ENCODE results near the gene C12orf60.
"Not testable (repeated sequence)": the region's sequence is repeated elsewhere in the genome, so short reads cannot be mapped to it uniquely, and the experiment has no call there.

Gene C12orf60

GRCh38 chr12:14803011-14803829, at the start of gene C12orf60, which contains the start of gene WBP11:
C12orf60 (plus strand) TSS chr12:14803670; CDS start chr12:14822936, 19,266 bp downstream.
WBP11 (minus strand) TSS chr12:14803478; CDS start chr12:14801383, 2,095 bp downstream.
- no peak for TF ChIP-seq CTCF (IDR thresholded peaks at IDR 0.05; ENCODE audit: low read depth, low read length)
- peak; percentile 99 for DNase-seq (ENCODE audit: low read depth, low spot score)
- in situ Hi-C loops (cut with HindIII; ENCODE audit: low sequenced_read_pairs): no loop called here
- H3K4me3 ChIP-seq (ENCODE audit: low read depth, low read length): peak within 1 kb of the TSS; percentile 98

GRCh38 chr12:14756334-14757143, 46.9 kb upstream of the C12orf60 start:
- H3K4me3 ChIP-seq (ENCODE audit: low read depth, low read length): no peak overlapping the region
- DNase-seq (ENCODE audit: low read depth, low spot score): no peak
- in situ Hi-C loops (cut with HindIII; ENCODE audit: low sequenced_read_pairs): no loop called here
- peak; percentile 42 for TF ChIP-seq CTCF (IDR thresholded peaks at IDR 0.05; ENCODE audit: low read depth, low read length)

DNA sequence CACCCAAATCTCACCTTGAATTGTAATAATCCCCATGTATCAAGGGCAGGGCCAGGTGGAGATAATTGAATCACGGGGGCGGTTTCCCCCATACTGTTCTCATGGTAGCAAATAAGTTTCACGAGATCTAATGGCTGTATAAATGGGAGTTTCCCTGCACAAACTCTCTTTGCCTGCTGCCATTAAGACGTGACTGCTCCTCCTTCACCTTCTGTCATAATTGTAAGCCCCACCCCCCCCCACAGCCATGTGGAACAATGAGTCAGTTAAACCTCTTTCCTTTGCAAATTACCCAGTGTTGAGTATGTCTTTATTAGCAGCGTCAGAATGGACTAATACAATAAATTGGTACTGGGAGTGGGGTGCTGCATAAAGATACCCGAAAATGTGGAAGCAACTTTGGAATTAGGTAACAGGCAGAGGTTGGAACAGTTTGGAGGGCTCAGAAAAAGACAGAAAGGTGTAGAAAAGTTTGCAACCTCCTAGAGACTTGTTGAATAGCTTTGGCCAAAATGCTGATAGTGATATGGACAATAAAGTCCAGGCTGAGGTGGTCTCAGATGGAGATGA, 43.7 kb upstream of the C12orf60 start:
- in situ Hi-C loops (cut with HindIII; ENCODE audit: low sequenced_read_pairs); H3K4me3 ChIP-seq (ENCODE audit: low read depth, low read length); DNase-seq (ENCODE audit: low read depth, low spot score): not testable (repeated sequence)

DNA sequence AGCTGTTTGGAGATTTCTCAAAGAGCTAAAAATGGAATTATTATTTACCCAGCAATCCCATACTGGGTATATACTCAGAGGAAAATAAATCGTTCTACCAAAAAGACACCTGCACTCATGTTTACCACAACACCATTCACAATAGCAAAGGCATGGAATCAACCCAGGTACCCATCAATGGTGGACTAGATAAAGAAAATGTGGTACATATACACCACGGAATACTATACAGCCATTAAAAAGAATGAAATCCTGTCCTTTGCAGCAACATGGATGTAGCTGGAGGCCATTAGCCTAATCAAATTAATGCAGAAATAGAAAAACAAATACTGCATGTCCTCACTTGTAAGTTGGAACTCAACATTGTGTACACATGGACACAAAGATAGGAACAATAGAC, 38.1 kb upstream of the C12orf60 start:
- no peak for DNase-seq (ENCODE audit: low read depth, low spot score)
- no peak for TF ChIP-seq CTCF (IDR thresholded peaks at IDR 0.05; ENCODE audit: low read depth, low read length)
- in situ Hi-C loops (cut with HindIII; ENCODE audit: low sequenced_read_pairs): no loop called here
- H3K4me3 ChIP-seq (ENCODE audit: low read depth, low read length): no peak overlapping the region

- DNase-seq (ENCODE audit: low read depth, low spot score); in situ Hi-C loops (cut with HindIII; ENCODE audit: low sequenced_read_pairs); H3K4me3 ChIP-seq (ENCODE audit: low read depth, low read length): not testable (repeated sequence)
Observed at GRCh38 chr12:14766020-14766419, 37.5 kb upstream of the C12orf60 start.

DNA sequence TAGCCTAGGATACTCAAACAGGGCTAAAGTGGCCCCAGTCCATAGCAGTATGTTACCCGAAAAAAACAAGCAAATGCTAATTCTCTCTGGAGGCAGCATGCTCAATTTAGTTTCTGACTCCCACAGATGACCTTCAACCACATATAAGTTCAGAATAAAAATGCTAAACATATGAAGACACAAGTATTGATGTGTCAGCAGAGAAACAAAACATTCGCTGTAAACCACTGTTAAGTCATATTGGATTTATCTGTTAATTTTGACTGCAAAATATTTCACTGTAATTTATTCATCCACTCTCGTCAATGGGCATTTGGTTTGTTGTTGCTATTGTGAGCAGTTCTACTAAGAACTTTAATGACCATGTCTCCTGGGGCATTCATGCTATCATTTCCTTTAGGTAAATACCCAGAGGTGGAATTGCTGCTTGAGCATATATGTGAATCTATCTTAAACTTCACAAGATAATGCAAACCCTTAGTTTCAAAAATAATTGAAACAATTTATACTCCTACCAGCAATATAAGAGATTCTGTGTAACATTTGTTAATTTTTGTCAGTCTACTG, 36.7 kb upstream of the C12orf60 start:
- in situ Hi-C loops (cut with HindIII; ENCODE audit: low sequenced_read_pairs): no loop called here
- TF ChIP-seq CTCF (IDR thresholded peaks at IDR 0.05; ENCODE audit: low read depth, low read length): no peak
- no peak overlapping the region for H3K4me3 ChIP-seq (ENCODE audit: low read depth, low read length)
- no peak for DNase-seq (ENCODE audit: low read depth, low spot score)

DNA sequence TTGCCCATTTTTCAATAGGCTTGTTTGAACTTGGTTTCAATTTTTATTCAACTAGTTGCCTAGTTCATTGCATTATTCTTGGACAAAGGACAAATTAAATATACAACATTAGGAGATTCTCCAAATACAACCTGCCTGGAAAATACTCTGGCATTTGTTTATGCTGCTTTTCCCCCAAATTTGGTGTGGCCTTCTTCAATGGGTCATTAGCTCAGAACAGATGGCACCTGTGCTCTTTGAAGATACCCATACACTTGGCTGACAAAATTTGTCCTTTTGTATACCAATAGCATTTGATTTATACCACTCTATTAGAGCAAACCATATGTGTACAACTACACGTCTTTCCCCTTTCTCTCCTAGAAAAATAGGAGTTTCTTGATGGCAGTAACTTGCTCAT, 35.9 kb upstream of the C12orf60 start:
- in situ Hi-C loops (cut with HindIII; ENCODE audit: low sequenced_read_pairs): no loop called here
- no peak for DNase-seq (ENCODE audit: low read depth, low spot score)
- H3K4me3 ChIP-seq (ENCODE audit: low read depth, low read length): no peak overlapping the region
- TF ChIP-seq CTCF (IDR thresholded peaks at IDR 0.05; ENCODE audit: low read depth, low read length): no peak
